AG04449 (cell line): ENCODE results near the gene KIAA0319L.

Experiments used
- CTCF ChIA-PET: fragments of 350-600 bp; formaldehyde crosslinking; extraction: SDS; loops from one replicate; lab custom pipeline; 2021; ENCODE audit warnings: antibody characterized with exemption; lab: Yijun Ruan, JAX
- POLR2A ChIA-PET: fragments of 400-600, 350-600 bp; formaldehyde crosslinking; extraction: SDS; loops from one replicate; lab custom pipeline; 2020; ENCODE audit warnings: antibody characterized with exemption, inconsistent platforms; lab: Yijun Ruan, JAX
- DNase-seq: peaks from one replicate; pipeline ENCODE4 v3.0.0-alpha.2; 2010; ENCODE audit warnings: low read depth, low spot score
- H3K4me3 ChIP-seq: 2 replicates; pipeline ENCODE4 v1.5.1; 2011; ENCODE audit warnings: low read depth, mild to moderate bottlenecking, control low read depth, low read length
- CTCF ChIP-seq: IDR thresholded peaks from one replicate; pipeline ENCODE4 v1.5.1; 2011; ENCODE audit warnings: mild to moderate bottlenecking, moderate library complexity, low read length, control low read depth, inconsistent platforms; ENCODE audit not compliant: insufficient read depth; ENCODE audit errors: missing control alignments

The KIAA0319L gene

GRCh38 chr1:35572296-35572695, 15.1 kb upstream of the KIAA0319L start:
- no peak for DNase-seq
- no peak overlapping the region; the same call in 1 of the 2 replicates for H3K4me3 ChIP-seq
- POLR2A ChIA-PET: interaction anchor here (0.8 kb wide), 1 partner anchor 146 kb away, joined by 3 read pairs; no protein-coding TSS in a partner anchor
- CTCF ChIA-PET: interaction anchor here (0.9 to 13.4 kb wide), 10 partner anchors 8 to 205 kb away, joined by 3 to 657 read pairs (median 10); partner anchors contain the start of genes C1orf216 and CLSPN
- TF ChIP-seq CTCF: no peak

- no peak for DNase-seq
- ChIA-PET CTCF (interaction anchor here (0.7 to 13.4 kb wide), 10 partner anchors 15 to 206 kb away, joined by 3 to 657 read pairs (median 10); partner anchors contain the start of genes C1orf216 and CLSPN), POLR2A (interaction anchor here (1.1 kb wide), 2 partner anchors 14 to 198 kb away, joined by 3 read pairs; partner anchors contain the start of gene CLSPN)
- no peak for TF ChIP-seq CTCF
- H3K4me3 ChIP-seq: no peak overlapping the region
Observed at GRCh38 chr1:35571263-35571662, 14.1 kb upstream of the KIAA0319L start.

- no peak for DNase-seq
- no peak overlapping the region for H3K4me3 ChIP-seq
- no peak for TF ChIP-seq CTCF
- CTCF ChIA-PET: interaction anchor here (1.0 to 13.4 kb wide), 8 partner anchors 23 to 204 kb away, joined by 3 to 657 read pairs (median 10); partner anchors contain the start of genes C1orf216 and CLSPN
- POLR2A ChIA-PET: interaction anchor here (1.1 kb wide), 2 partner anchors 14 to 199 kb away, joined by 3 read pairs; partner anchors contain the start of gene CLSPN
Observed at GRCh38 chr1:35570589-35571137, 13.5 kb upstream of the KIAA0319L start.

GRCh38 chr1:35569936-35570335, 12.7 kb upstream of the KIAA0319L start:
- no peak for DNase-seq
- TF ChIP-seq CTCF: no peak
- CTCF ChIA-PET: interaction anchor here (1.0 to 13.4 kb wide), 4 partner anchors 146 to 205 kb away, joined by 3 to 657 read pairs (median 48); partner anchors contain the start of gene C1orf216
- H3K4me3 ChIP-seq: no peak overlapping the region
- POLR2A ChIA-PET: interaction anchor here (1.1 kb wide), 1 partner anchor 15 kb away, joined by 3 read pairs; no protein-coding TSS in a partner anchor

GRCh38 chr1:35568975-35569395, 11.8 kb upstream of the KIAA0319L start:
- TF ChIP-seq CTCF: peak; percentile 89
- CTCF ChIA-PET: interaction anchor here (0.7 to 13.4 kb wide), 52 partner anchors 9 to 240 kb away, joined by 3 to 657 read pairs (median 4); partner anchors contain the start of genes CLSPN and KIAA0319L
- POLR2A ChIA-PET: interaction anchor here (0.6 to 1.0 kb wide), 4 partner anchors 11 to 587 kb away, joined by 3 to 4 read pairs (median 3); partner anchors contain the start of genes KIAA0319L, MAP7D1 and NCDN
- no peak for DNase-seq
- H3K4me3 ChIP-seq: no peak overlapping the region
